Astrocyte (in vitro differentiated cells and primary cell): ENCODE results near the gene LGALS8. TPM values are rescaled to one million over a fixed set of nuclear protein-coding genes. Genes with fewer than 3 reads are reported as not detected.
"Not testable (repeated sequence)": the region's sequence is repeated elsewhere in the genome, so short reads cannot be mapped to it uniquely, and the experiment has no call there.

Source experiments
- DNase-seq: peaks from one replicate; pipeline ENCODE4 v3.0.0-alpha.2; 2010; ENCODE audit warnings: low read depth
- FAIRE-seq: peaks from 2 replicates; lab custom pipeline; 2011; peaks lifted over from hg19 to GRCh38; lab: Jason Lieb, UNC
- H2AFZ ChIP-seq: 2 replicates; pipeline ENCODE4 v1.6.0; 2012; ENCODE audit warnings: low read depth, low read length, inconsistent platforms
- H3K27ac ChIP-seq: 2 replicates; pipeline ENCODE4 v1.5.1; 2011; ENCODE audit warnings: low read depth, low read length, inconsistent platforms
- H3K27me3 ChIP-seq: 2 replicates; pipeline ENCODE4 v1.6.0; 2011; ENCODE audit warnings: low read length, inconsistent platforms; ENCODE audit not compliant: insufficient read depth
- H3K36me3 ChIP-seq: 2 replicates; pipeline ENCODE4 v1.5.1; 2011; ENCODE audit warnings: low read length, inconsistent platforms; ENCODE audit not compliant: insufficient read depth
- H3K4me1 ChIP-seq: 2 replicates; pipeline ENCODE4 v1.5.1; 2011; ENCODE audit warnings: low read length, inconsistent platforms; ENCODE audit not compliant: insufficient read depth
- H3K4me2 ChIP-seq: 2 replicates; pipeline ENCODE4 v1.6.0; 2012; ENCODE audit warnings: low read length, inconsistent platforms
- H3K4me3 ChIP-seq: 2 replicates; pipeline ENCODE4 v1.5.1; 2011; ENCODE audit warnings: low read depth, mild to moderate bottlenecking, low read length, inconsistent platforms; ENCODE audit not compliant: insufficient read depth
- H3K79me2 ChIP-seq: 2 replicates; pipeline ENCODE4 v1.6.0; 2012; ENCODE audit warnings: mild to moderate bottlenecking, low read length, inconsistent platforms; ENCODE audit not compliant: insufficient read depth
- H3K9ac ChIP-seq: 2 replicates; pipeline ENCODE4 v1.6.0; 2012; ENCODE audit warnings: mild to moderate bottlenecking, low read length, inconsistent platforms
- H3K9me3 ChIP-seq: 2 replicates; pipeline ENCODE4 v1.5.1; 2012; ENCODE audit warnings: low read depth, mild to moderate bottlenecking, low read length, inconsistent platforms; ENCODE audit not compliant: insufficient read depth
- H4K20me1 ChIP-seq: 2 replicates; pipeline ENCODE4 v1.6.0; 2012; ENCODE audit warnings: low read length, inconsistent platforms; ENCODE audit not compliant: insufficient read depth
- H3K27ac Mint-ChIP-seq: one replicate; pipeline ENCODE4 v1.8.0; 2021; ENCODE audit warnings: mild to moderate bottlenecking, mixed read lengths; ENCODE audit not compliant: unreplicated experiment
- H3K27me3 Mint-ChIP-seq: one replicate; pipeline ENCODE4 v1.8.0; 2021; ENCODE audit warnings: low read depth, mixed read lengths; ENCODE audit not compliant: unreplicated experiment
- H3K36me3 Mint-ChIP-seq: one replicate; pipeline ENCODE4 v1.8.0; 2021; ENCODE audit warnings: low read depth, mixed read lengths; ENCODE audit not compliant: unreplicated experiment
- H3K4me1 Mint-ChIP-seq: one replicate; pipeline ENCODE4 v1.8.0; 2021; ENCODE audit warnings: low read depth, mixed read lengths; ENCODE audit not compliant: unreplicated experiment
- H3K4me3 Mint-ChIP-seq: one replicate; pipeline ENCODE4 v1.8.0; 2021; ENCODE audit warnings: mild to moderate bottlenecking, moderate library complexity, mixed read lengths; ENCODE audit not compliant: unreplicated experiment
- H3K9me3 Mint-ChIP-seq: one replicate; pipeline ENCODE4 v1.8.0; 2021; ENCODE audit warnings: mild to moderate bottlenecking, mixed read lengths; ENCODE audit not compliant: unreplicated experiment
- EZH2 ChIP-seq: IDR thresholded peaks from 2 replicates; pipeline ENCODE4 v1.6.1; 2012; ENCODE audit warnings: mild to moderate bottlenecking, low read length, inconsistent platforms; ENCODE audit not compliant: insufficient read depth
- total RNA-seq: library from RNA; stranded (reverse); gene quantifications from 2 replicates; pipeline ENCODE4 v1.2.1, GENCODE V29; 2021
- TF ChIP-seq, protein P1 (sequence below): IDR thresholded peaks from 2 replicates; pipeline ENCODE4 v1.5.1; 2011; ENCODE audit warnings: low read depth, mild to moderate bottlenecking, inconsistent platforms, low read length, moderate library complexity; ENCODE audit not compliant: insufficient read depth

The LGALS8 gene
- total RNA-seq, 1 donor from 2014 or later, result 27.9 TPM

DNA sequence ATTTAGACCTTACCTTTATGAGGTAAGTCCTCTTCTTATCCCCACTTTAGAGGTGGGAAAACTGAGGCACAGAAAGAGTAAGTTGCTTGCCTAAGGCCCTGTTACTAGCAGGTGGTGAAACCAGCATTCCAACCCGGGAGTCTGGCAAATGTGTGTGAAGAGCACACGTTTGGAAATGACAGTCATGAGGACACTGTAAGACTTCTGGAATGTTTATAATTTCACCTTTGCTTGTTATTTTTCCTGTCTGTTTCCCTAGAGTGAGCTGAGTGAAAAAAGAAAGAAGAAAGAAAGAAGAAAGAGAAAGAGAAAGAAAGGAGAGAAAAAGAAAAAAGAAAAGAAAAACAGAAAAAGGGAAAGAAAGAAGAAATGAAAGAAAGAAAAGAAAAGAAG is 21.2 kb upstream of the LGALS8 start:
- Histone ChIP-seq H3K27me3 (no peaks in the 10 kb centered on the region), H3K4me3 (no peak overlapping the region), H3K4me1 (peaks cover 13% of the 10 kb centered on the region), H3K79me2 (no peaks in the 10 kb centered on the region), H4K20me1 (no peaks in the 10 kb centered on the region), H3K36me3 (no peaks in the 10 kb centered on the region), H2AFZ (peak overlapping the region; percentile 82), H3K9ac (peak overlapping the region; percentile 52), H3K9me3 (no peaks in the 10 kb centered on the region), H3K27ac (no peak overlapping the region), H3K4me2 (peak overlapping the region; percentile 83)
- no peak for TF ChIP-seq EZH2
- TF ChIP-seq, protein P1, sequence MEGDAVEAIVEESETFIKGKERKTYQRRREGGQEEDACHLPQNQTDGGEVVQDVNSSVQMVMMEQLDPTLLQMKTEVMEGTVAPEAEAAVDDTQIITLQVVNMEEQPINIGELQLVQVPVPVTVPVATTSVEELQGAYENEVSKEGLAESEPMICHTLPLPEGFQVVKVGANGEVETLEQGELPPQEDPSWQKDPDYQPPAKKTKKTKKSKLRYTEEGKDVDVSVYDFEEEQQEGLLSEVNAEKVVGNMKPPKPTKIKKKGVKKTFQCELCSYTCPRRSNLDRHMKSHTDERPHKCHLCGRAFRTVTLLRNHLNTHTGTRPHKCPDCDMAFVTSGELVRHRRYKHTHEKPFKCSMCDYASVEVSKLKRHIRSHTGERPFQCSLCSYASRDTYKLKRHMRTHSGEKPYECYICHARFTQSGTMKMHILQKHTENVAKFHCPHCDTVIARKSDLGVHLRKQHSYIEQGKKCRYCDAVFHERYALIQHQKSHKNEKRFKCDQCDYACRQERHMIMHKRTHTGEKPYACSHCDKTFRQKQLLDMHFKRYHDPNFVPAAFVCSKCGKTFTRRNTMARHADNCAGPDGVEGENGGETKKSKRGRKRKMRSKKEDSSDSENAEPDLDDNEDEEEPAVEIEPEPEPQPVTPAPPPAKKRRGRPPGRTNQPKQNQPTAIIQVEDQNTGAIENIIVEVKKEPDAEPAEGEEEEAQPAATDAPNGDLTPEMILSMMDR, result no peak
- DNase-seq (peak; percentile 44), FAIRE-seq (no peak)
- no peaks in the 10 kb centered on the region for H3K9me3 Mint-ChIP-seq
- H3K27ac Mint-ChIP-seq, result peak overlapping the region; percentile 93
- no peaks in the 10 kb centered on the region for H3K36me3 Mint-ChIP-seq
- H3K4me1 Mint-ChIP-seq, result peaks cover 19% of the 10 kb centered on the region
- H3K4me3 Mint-ChIP-seq, result peak overlapping the region; percentile 8
- no peaks in the 10 kb centered on the region for H3K27me3 Mint-ChIP-seq

DNA sequence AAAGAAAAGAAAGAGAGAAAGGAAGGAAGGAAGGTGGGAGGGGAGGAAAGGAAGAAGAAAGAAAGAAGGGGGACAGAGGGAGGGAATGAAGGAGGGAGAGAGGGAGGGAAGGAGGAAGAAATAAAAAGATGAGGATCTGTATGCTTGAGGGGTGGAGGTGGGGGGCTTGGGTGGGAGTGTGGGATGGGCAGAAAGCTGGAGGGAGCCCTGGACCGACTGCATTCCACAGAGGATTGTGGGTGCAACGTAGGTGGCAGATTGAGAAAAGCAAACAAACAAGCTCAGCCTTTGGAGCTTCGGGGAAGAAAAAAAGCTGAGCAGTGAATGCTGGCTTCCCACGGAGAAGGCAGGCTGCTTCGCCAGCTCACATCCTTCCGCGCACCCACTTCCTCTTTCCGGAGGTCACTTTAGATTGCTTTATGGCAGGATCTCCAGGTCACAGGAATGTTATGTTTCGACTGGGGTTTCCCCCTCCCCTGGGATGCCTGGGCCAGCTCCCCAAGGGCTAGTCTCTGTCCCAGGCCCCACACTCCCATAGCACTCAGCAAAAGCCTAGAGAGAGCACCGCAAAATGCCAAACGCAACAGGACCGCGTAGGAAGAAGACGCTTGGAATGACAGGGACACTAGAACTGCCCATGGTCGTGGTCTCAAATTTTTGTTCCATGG is 20.7 kb upstream of the LGALS8 start:
- H3K79me2 ChIP-seq, result no peaks in the 10 kb centered on the region
- no peaks in the 10 kb centered on the region for H3K9me3 ChIP-seq
- peak overlapping the region; percentile 82 for H2AFZ ChIP-seq
- H3K4me1 ChIP-seq, result peaks cover 13% of the 10 kb centered on the region
- Mint-ChIP-seq H3K27me3 (no peaks in the 10 kb centered on the region), H3K4me1 (peaks cover 19% of the 10 kb centered on the region), H3K4me3 (peak overlapping the region; percentile 8), H3K27ac (peak overlapping the region; percentile 93), H3K9me3 (no peaks in the 10 kb centered on the region), H3K36me3 (no peaks in the 10 kb centered on the region)
- H3K27me3 ChIP-seq, result no peaks in the 10 kb centered on the region
- H3K4me2 ChIP-seq, result peak overlapping the region; percentile 83
- peak overlapping the region; percentile 41 for H3K4me3 ChIP-seq
- H3K27ac ChIP-seq, result peak overlapping the region; percentile 39
- DNase-seq (peak; percentile 75), FAIRE-seq (no peak)
- TF ChIP-seq EZH2, result no peak
- TF ChIP-seq, protein P1, result no peak
- H4K20me1 ChIP-seq, result no peaks in the 10 kb centered on the region
- H3K9ac ChIP-seq, result peak overlapping the region; percentile 52
- no peaks in the 10 kb centered on the region for H3K36me3 ChIP-seq

DNA sequence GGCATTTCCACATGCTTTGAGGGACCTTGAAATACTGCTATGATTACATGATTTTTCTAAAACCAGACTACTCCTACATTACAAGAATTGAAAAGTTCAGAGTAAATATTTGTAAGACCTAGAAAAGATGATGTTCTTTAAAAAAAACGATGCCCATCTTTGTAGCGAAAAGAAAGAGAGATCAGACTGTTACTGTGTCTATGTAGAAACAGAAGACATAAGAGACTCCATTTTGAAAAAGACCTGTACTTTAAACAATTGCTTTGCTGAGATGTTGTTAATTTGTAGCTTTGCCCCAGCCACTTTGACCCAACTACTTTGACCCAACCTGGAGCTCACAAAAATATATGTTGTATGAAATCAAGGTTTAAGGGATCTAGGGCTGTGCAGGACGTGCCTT is 19.4 kb upstream of the LGALS8 start:
- DNase-seq, H3K4me3 Mint-ChIP-seq, H4K20me1 ChIP-seq, H3K27ac ChIP-seq, H3K36me3 Mint-ChIP-seq, H3K9me3 ChIP-seq, H3K36me3 ChIP-seq, H3K9me3 Mint-ChIP-seq, H3K4me3 ChIP-seq, H3K27me3 ChIP-seq, H3K27ac Mint-ChIP-seq, H3K9ac ChIP-seq, FAIRE-seq, H2AFZ ChIP-seq, H3K79me2 ChIP-seq, H3K4me2 ChIP-seq, H3K27me3 Mint-ChIP-seq: not testable (repeated sequence)
- peaks cover 13% of the 10 kb centered on the region for H3K4me1 ChIP-seq
- H3K4me1 Mint-ChIP-seq, result peaks cover 19% of the 10 kb centered on the region
